ELR (cell line): ENCODE data around the gene RCL1.

Source experiments
- DNase-seq: peaks from one replicate; pipeline ENCODE4 v3.0.0-alpha.2; 2015; ENCODE audit warnings: low read depth

Gene RCL1

GRCh38 chr9:4842734-4843133 lies 50.0 kb downstream of the RCL1 start:
- peak; percentile 35 for DNase-seq

- DNase-seq: no peak
Observed at GRCh38 chr9:4844056-4844838, 51.5 kb downstream of the RCL1 start.

- no peak for DNase-seq
Observed at GRCh38 chr9:4849369-4849768, 56.6 kb downstream of the RCL1 start.

GRCh38 chr9:4850603-4851310 lies 58.0 kb downstream of the RCL1 start:
- no peak for DNase-seq

GRCh38 chr9:4852419-4852818 lies 59.7 kb downstream of the RCL1 start:
- no peak for DNase-seq

GRCh38 chr9:4854265-4854590 lies 61.5 kb downstream of the RCL1 start:
- no peak for DNase-seq

- DNase-seq: peak; percentile 35
Observed at GRCh38 chr9:4855841-4856240, 63.1 kb downstream of the RCL1 start.

- DNase-seq: no peak
Observed at GRCh38 chr9:4857163-4857810, 64.5 kb downstream of the RCL1 start.

- DNase-seq: no peak
Observed at GRCh38 chr9:4859035-4859434, 66.3 kb downstream of the RCL1 start.

GRCh38 chr9:4860383-4860782 lies 67.6 kb downstream of the RCL1 start:
- DNase-seq: no peak

- DNase-seq: no peak
Observed at GRCh38 chr9:4861145-4861544, 68.4 kb downstream of the RCL1 start.

- no peak for DNase-seq
Observed at GRCh38 chr9:4861736-4862451, 69.2 kb downstream of the RCL1 start.

GRCh38 chr9:4862506-4863250 lies 69.9 kb downstream of the RCL1 start:
- DNase-seq: no peak

GRCh38 chr9:4864234-4864661 lies 71.5 kb downstream of the RCL1 start:
- no peak for DNase-seq

GRCh38 chr9:4864698-4865097 lies 72.0 kb downstream of the RCL1 start:
- DNase-seq: no peak

GRCh38 chr9:4865681-4866080 lies 72.9 kb downstream of the RCL1 start:
- no peak for DNase-seq

GRCh38 chr9:4866239-4866969 lies 73.7 kb downstream of the RCL1 start:
- peak; percentile 49 for DNase-seq

GRCh38 chr9:4873066-4873465 lies 80.3 kb downstream of the RCL1 start:
- DNase-seq: no peak

GRCh38 chr9:4875559-4875958 lies 82.8 kb downstream of the RCL1 start:
- no peak for DNase-seq

- no peak for DNase-seq
Observed at GRCh38 chr9:4879115-4879558, 86.4 kb downstream of the RCL1 start.

GRCh38 chr9:4883326-4883873 lies 90.7 kb downstream of the RCL1 start:
- DNase-seq: no peak
